ENCODE data around the gene PTOV1. TPM values are rescaled to one million over a fixed set of nuclear protein-coding genes. Genes with fewer than 3 reads are reported as not detected.

Gene PTOV1
- total RNA-seq, 1 experiment from 2014 or later: 89.9 TPM

DNA sequence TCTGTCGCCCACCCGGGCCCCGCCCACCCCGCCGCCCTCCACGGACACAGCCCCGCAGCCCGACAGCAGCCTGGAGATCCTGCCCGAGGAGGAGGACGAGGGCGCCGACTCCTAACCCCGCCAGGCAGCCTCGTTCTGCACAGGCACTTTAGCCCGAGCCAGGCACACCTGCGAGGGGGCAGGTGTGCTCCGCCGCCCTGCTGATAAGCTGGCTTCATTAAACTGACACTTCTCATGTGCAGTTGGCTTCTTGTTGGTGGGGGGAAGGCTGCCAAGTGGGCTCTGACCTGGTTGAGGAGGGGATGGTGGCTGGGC, 37.5 kb downstream of the PTOV1 start:
- DNase-seq (ENCODE audit: low read depth): no peak

GRCh38 chr19:49889038-49889686, 38.2 kb downstream of the PTOV1 start:
- DNase-seq (ENCODE audit: low read depth): no peak

DNA sequence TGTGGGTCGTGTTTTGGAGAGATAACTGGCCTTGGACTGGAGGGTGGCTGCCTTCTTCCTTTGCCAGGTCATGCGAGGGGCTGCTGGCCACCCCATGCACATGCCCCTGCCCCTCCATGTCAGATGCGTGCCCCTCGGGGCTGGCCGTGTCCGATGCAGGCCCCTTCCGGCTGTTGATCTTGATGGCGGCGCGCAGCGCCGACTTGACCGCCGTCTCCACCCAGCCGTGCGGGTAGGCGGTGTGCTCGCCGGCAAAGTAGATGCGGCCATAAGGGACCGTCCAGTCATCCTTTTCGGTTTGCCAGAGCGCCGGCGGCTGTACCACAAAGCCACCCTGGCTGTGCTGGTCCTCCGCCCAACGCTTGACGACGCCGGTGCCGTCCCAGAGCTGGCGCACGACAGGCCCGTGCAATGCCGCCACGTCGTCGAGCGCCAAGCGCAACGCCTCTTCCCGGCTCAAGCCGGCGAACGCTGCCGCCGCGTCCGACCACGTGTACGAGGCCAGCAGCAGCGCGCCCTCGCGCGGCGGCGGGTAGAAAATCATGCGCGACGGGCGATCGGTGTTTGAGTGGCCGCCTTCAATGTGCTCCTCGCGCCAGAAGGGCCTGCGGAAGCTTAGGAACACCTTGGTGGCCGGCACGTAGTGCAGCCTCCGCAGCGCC, 38.9 kb downstream of the PTOV1 start:
- DNase-seq (ENCODE audit: low read depth): peak; percentile 50

GRCh38 chr19:49890349-49891311, 39.7 kb downstream of the PTOV1 start:
- peak; percentile 32 for DNase-seq (ENCODE audit: low read depth)

DNA sequence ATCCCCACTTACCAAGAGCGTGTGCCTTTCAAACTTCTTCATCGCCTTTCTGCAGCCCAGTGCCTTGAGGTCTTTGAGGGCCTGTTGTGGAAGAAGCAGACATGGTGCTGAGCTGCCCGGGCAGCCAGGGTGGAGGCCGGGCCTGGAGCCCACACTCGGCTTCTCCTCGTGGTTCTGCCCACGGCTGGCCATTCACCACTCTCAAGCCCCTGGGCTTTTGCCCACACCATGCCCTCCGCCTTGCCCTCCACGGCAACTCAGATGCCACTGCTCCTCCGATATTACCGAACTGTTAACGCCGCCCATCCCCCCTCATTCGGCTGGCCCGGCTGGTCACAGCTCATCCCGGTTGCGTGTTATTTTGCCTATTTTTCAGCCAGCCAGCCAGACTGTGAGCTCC, 40.4 kb downstream of the PTOV1 start:
- DNase-seq (ENCODE audit: low read depth): no peak

DNA sequence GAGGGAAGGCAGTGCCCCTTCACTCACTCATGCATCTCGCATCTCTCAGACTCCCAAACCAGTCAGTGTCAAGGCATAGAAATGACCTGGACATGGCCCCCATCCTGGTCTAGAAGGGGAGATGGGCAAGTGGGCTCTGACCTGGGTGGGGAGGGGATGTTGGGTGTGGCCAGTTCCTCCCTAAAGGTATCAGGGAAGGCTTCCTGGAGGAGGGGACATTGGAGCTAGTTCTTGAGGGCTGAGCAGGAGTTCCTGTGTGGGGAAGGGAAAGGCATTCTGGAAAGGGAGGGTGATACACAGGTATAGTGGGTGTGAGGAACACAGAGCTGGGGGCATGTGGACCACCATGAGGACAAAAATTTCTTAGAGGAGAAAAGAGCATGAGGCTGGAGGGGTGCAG, 41.8 kb downstream of the PTOV1 start:
- no peak for DNase-seq (ENCODE audit: low read depth)

DNA sequence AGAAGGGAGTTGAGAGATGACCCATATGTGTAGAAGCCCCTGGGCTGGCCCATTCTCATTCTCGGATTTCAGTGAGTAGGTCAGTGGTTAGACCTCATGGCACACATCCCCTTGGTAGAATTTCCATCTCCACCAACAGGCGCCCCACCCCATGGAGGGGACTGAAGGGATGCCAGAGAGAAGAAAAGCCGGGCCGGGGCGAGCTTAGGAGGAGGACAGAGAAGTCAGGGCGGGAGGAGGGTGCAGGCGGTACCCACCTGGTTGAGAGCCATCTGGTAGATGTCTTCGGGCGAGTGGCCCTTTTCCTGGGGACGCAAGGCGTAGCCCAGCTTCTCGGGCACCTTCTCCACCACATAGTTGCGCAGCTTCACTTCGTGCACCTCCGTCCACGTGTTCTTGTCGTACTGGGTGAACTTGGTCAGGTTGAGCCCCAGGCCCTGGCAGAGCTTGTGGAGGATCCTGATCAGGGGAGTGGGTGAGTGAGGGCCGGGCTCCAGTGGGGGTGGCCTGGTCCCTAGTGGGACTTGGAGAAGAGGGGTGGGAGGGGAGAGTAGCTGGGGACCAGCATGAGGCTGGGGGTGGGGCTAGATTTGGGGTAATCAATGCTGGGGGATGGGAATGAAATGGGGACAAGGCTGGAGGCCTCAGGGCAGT, 43.2 kb downstream of the PTOV1 start:
- no peak for DNase-seq (ENCODE audit: low read depth)

- no peak for DNase-seq (ENCODE audit: low read depth)
Observed at GRCh38 chr19:49894879-49895565, 44.1 kb downstream of the PTOV1 start.

- DNase-seq (ENCODE audit: low read depth): no peak
Observed at GRCh38 chr19:49895566-49896297, 44.8 kb downstream of the PTOV1 start.

DNA sequence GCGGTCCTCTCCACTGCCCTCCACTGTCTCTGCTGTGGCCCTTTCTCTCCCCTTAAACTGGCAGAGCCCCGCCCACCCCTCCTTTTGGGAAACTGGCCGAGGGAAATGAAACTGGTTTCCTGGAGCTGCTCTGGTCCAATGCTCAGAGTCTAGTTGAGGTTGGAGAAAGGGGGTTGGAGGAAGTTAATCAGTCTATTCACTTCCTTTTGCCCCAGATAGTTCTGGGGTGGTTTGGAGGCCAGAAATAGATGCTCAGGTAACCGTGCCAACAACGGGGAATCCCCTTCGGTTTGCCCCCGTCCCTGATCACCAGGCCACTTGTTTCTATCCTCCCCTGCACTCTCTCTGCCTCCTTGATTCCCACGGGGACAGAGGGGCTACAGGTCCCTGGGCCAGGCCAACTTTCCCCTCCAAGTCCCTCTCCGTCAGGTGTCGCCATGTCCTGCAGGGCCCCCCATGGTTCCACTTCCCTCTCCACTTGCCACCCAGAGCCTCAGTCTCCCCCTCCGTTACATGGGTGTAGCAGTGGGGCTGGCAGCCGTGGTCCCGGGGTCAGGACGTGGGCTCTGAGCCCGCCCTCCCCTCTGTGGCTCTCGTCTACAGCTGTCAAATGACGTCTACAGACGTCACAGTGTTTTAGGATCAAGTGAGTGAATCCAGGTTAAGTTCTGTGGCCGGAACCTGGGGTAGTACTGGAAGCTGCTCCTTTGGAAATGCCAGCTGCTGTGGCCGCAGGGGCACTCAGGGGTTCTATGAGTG, 46.1 kb downstream of the PTOV1 start, which contains the start of gene IL4I1:
Gene IL4I1, minus strand, starts transcription at position 25 of the 759 bp plus-strand sequence. CDS start 727 bp downstream, outside the sequence.
- DNase-seq (ENCODE audit: low read depth): peak; percentile 55

GRCh38 chr19:49904136-49904535, 53.2 kb downstream of the PTOV1 start:
- DNase-seq (ENCODE audit: low read depth): no peak

- DNase-seq (ENCODE audit: low read depth): no peak
Observed at GRCh38 chr19:49906879-49907564, 56.1 kb downstream of the PTOV1 start.

DNA sequence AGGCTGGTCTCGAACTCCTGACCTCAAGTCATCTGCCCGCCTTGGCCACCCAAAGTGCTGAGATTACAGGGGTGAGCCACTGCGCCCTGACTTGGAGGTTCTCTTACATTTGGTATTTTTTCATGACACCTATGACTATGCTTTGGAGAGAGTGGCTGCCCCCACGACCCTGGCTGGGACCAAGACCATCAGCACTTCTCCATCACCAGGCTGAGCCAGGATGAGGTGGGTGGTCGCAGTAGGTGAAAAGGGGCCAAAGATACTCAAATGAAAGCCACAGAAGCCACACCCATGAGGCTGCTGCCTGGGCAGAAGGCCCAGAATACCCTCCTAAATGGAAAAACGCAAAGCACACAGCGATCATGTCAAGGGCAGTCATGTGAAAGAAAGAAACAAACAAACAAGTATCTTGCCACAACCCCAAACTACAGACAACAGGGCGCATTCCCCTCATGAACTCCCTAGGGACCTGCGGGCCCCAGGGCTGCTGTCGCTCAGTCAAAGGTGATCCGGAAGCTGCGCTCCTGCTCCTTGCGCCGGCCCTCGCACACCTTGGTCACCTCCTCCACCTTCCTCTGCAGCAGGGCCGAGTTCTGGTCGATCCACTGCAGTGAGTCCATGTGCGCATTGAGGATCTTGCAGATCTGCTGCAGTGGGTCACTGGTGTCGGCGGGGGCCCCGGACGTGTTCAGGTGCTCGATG, 56.9 kb downstream of the PTOV1 start:
- no peak for DNase-seq (ENCODE audit: low read depth)

GRCh38 chr19:49908480-49909420, 57.8 kb downstream of the PTOV1 start:
- no peak for DNase-seq (ENCODE audit: low read depth)

DNA sequence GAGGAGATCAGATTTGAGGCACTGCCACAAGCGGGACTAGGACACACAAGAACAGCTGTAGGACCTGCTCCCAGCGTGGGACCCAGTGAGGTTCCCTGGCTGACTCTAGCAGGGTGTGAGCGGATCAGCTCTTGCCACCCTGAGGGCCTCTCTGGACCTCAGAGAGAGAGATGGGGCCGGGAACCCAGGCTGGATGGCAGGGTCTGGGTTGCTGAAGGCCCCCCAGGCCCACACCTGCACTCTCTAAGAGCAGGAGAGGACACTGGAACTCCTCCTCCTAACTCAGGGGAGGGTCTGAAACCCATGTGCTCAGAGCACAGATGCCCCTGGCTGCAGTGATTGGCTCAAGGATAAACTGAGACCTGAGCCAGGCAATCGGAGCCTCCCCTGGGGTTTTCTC, 59.2 kb downstream of the PTOV1 start:
- DNase-seq (ENCODE audit: low read depth): no peak
